Panc1 (cell line): ENCODE results near the gene LAP3.

Experiments
- REST ChIP-seq, 2 experiments: IDR thresholded peaks; 2 replicates each; pipeline ENCODE4 v1.6.1; 2011 to 2012; ENCODE audit warnings: low read depth in 2 of 2, control low read depth in 1 of 2, low read length in 1 of 2, mild to moderate bottlenecking in 1 of 2, moderate library complexity in 1 of 2; ENCODE audit not compliant: insufficient read depth in 1 of 2
- SIN3A ChIP-seq: IDR thresholded peaks from 2 replicates; pipeline ENCODE4 v1.6.1; 2012; ENCODE audit warnings: low read depth, mild to moderate bottlenecking, low read length, moderate library complexity, borderline replicate concordance; ENCODE audit not compliant: insufficient read depth
- TCF7L2 ChIP-seq: IDR thresholded peaks from 2 replicates; pipeline ENCODE4 v1.6.1; 2011; ENCODE audit warnings: mild to moderate bottlenecking, low read depth, low read length, inconsistent platforms
- TF ChIP-seq, protein P1 (sequence below): fragments of 450-650 bp; IDR thresholded peaks from 2 replicates; pipeline ENCODE4 v1.5.1; 2017; ENCODE audit warnings: mild to moderate bottlenecking

DNA sequence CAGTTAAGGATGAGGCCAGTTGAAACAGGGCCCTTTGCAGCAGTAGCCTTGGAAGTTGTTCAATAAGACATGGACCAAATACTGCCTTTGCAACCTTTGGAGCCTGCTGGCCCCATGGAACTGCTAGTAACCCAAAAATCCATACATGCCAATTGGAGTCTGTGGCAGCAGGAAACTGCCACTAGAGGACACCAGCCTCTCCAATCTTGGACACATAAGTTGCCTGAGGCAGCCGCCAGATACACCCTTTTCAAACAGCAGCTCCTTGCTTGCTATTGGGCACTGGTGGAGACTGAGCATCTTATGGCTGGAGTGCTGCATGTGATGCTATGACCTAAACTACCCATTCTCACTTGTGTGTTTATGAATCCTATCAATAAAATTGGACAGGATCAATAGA is 14.8 kb upstream of the LAP3 start:
- TF ChIP-seq, protein P1, sequence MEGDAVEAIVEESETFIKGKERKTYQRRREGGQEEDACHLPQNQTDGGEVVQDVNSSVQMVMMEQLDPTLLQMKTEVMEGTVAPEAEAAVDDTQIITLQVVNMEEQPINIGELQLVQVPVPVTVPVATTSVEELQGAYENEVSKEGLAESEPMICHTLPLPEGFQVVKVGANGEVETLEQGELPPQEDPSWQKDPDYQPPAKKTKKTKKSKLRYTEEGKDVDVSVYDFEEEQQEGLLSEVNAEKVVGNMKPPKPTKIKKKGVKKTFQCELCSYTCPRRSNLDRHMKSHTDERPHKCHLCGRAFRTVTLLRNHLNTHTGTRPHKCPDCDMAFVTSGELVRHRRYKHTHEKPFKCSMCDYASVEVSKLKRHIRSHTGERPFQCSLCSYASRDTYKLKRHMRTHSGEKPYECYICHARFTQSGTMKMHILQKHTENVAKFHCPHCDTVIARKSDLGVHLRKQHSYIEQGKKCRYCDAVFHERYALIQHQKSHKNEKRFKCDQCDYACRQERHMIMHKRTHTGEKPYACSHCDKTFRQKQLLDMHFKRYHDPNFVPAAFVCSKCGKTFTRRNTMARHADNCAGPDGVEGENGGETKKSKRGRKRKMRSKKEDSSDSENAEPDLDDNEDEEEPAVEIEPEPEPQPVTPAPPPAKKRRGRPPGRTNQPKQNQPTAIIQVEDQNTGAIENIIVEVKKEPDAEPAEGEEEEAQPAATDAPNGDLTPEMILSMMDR = no peak
- TF ChIP-seq TCF7L2 (no peak), SIN3A (no peak), REST (IDR thresholded peaks at IDR 0.05; ENCODE audit: insufficient read depth in 1 of 2, low read depth in 2 of 2, low read length in 1 of 2) (no peak)
